CD4-positive, alpha-beta T cell (primary cell): ENCODE results near the gene FYCO1. TPM values are rescaled to one million over a fixed set of nuclear protein-coding genes. Genes with fewer than 3 reads are reported as not detected.

Experiments
- ATAC-seq: fragments of 200-7000 bp; cut with Tn5 transposase; one replicate; pipeline ENCODE4 v1.10.0; 2022; ENCODE audit warnings: mild to moderate bottlenecking; ENCODE audit not compliant: poor library complexity
- CTCF ChIA-PET: fragments of 350-600 bp; sonication (Branson Sonifier 250); formaldehyde crosslinking; loops from one replicate; lab custom pipeline; 2021; ENCODE audit warnings: antibody characterized with exemption, inconsistent platforms; lab: Charles Lee
- POLR2A ChIA-PET: fragments of 350-600 bp; sonication (Branson Sonifier 250); formaldehyde crosslinking; loops from one replicate; lab custom pipeline; 2021; ENCODE audit warnings: antibody characterized with exemption, inconsistent platforms; lab: Charles Lee
- DNase-seq, 14 experiments: peaks; one replicate each; pipeline ENCODE4 v3.0.0-alpha.2; 2013 to 2020; ENCODE audit warnings: mixed read lengths in 2 of 14
- H3K27ac ChIP-seq, 2 donors: one replicate each; pipeline versions ENCODE4 v1.5.1 to v1.7.0; 2013; ENCODE audit warnings: low read length in 2 of 2, low read depth in 1 of 2, mild to moderate bottlenecking in 1 of 2
- H3K27me3 ChIP-seq, 2 experiments: 1 replicate in 1 of 2; 2 replicates in 1 of 2; pipeline versions ENCODE4 v1.6.1 to v1.7.0; 2013; ENCODE audit warnings: low read length in 2 of 2, control low read depth in 1 of 2, mild to moderate bottlenecking in 1 of 2, moderate library complexity in 1 of 2; ENCODE audit not compliant: insufficient read depth in 2 of 2, control insufficient read depth in 1 of 2
- H3K36me3 ChIP-seq: one replicate; pipeline ENCODE4 v1.6.1; 2013; ENCODE audit warnings: low read length, control low read depth; ENCODE audit not compliant: insufficient read depth
- H3K4me1 ChIP-seq: one replicate; pipeline ENCODE4 v1.6.1; 2013; ENCODE audit warnings: low read length, control low read depth; ENCODE audit not compliant: insufficient read depth
- H3K4me3 ChIP-seq: one replicate; pipeline ENCODE4 v1.5.1; 2013; ENCODE audit warnings: mild to moderate bottlenecking, low read length, moderate library complexity
- H3K9me3 ChIP-seq, 2 experiments: 1 replicate in 1 of 2; 2 replicates in 1 of 2; pipeline versions ENCODE4 v1.6.1 to v1.7.0; 2013; ENCODE audit warnings: low read length in 2 of 2, mild to moderate bottlenecking in 2 of 2, control low read depth in 1 of 2, moderate library complexity in 1 of 2; ENCODE audit not compliant: control insufficient read depth in 1 of 2, insufficient read depth in 1 of 2
- H3K27ac Mint-ChIP-seq: one replicate; pipeline ENCODE4 v1.8.0; 2020; ENCODE audit warnings: mixed read lengths
- H3K27me3 Mint-ChIP-seq: one replicate; pipeline ENCODE4 v1.8.0; 2021; ENCODE audit warnings: mixed read lengths
- H3K36me3 Mint-ChIP-seq: one replicate; pipeline ENCODE4 v1.8.0; 2021; ENCODE audit warnings: low read depth, mixed read lengths
- H3K4me1 Mint-ChIP-seq: one replicate; pipeline ENCODE4 v1.8.0; 2021; ENCODE audit warnings: low read depth, mixed read lengths
- H3K4me3 Mint-ChIP-seq: one replicate; pipeline ENCODE4 v1.8.0; 2020; ENCODE audit warnings: mild to moderate bottlenecking, mixed read lengths
- H3K9me3 Mint-ChIP-seq: one replicate; pipeline ENCODE4 v1.8.0; 2020; ENCODE audit warnings: mixed read lengths
- CTCF ChIP-seq: fragments of 200-600 bp; IDR thresholded peaks from one replicate; pipeline ENCODE4 v1.8.0; 2022; ENCODE audit warnings: antibody characterized with exemption, mild to moderate bottlenecking
- intact Hi-C, 2 experiments: fragments of 100-400 bp; cut with DNase I in 1 of 2; cut with micrococcal nuclease in 1 of 2; formaldehyde crosslinking; loops; one replicate each; pipeline versions ENCODE4 v1.15.1 to v1.9.0; 2023 to 2025; cut with DNase I, micrococcal nuclease
- total RNA-seq, 174 experiments: library from RNA in 2 of 174; stranded (reverse) in 2 of 174; gene quantifications; one replicate each; pipeline ENCODE4 v1.2.3 and lab custom pipeline; 2021 to 2026

FYCO1 gene
- total RNA-seq, 2 experiments from 2014 or later: 17.4 to 20.1 TPM

- intact Hi-C loops: loop anchor here in 1 of 2 experiments (5.0 kb wide), 1 partner anchor 45 kb away; no protein-coding TSS in a partner anchor
- no peaks in the 10 kb centered on the region for H3K27me3 Mint-ChIP-seq
- Histone ChIP-seq H3K36me3 (peaks cover 60% of the 10 kb centered on the region), H3K27me3 (no peaks in the 10 kb centered on the region), H3K4me3 (no peak overlapping the region), H3K27ac (no peak overlapping the region), H3K9me3 (no peaks in the 10 kb centered on the region), H3K4me1 (peaks cover 87% of the 10 kb centered on the region)
- H3K4me3 Mint-ChIP-seq: no peak overlapping the region
- no peaks in the 10 kb centered on the region for H3K9me3 Mint-ChIP-seq
- H3K27ac Mint-ChIP-seq: no peak overlapping the region
- ATAC-seq (no peak), DNase-seq (no peak)
- peaks cover 77% of the 10 kb centered on the region for H3K36me3 Mint-ChIP-seq
- POLR2A ChIA-PET: interaction anchor here (1.1 kb wide), 1 partner anchor 9 kb away, joined by 3 read pairs; no protein-coding TSS in a partner anchor
- CTCF ChIA-PET: interaction anchor here (1.0 to 1.5 kb wide), 2 partner anchors 9 to 132 kb away, joined by 4 to 5 read pairs; no protein-coding TSS in a partner anchor
- peaks cover 92% of the 10 kb centered on the region for H3K4me1 Mint-ChIP-seq
- TF ChIP-seq CTCF: no peak
Measured at GRCh38 chr3:45947361-45947760, 48.3 kb downstream of the FYCO1 start.

GRCh38 chr3:45946875-45947274 lies 48.7 kb downstream of the FYCO1 start:
- ChIA-PET CTCF (interaction anchor here (1.0 to 1.5 kb wide), 2 partner anchors 8 to 132 kb away, joined by 4 to 5 read pairs; no protein-coding TSS in a partner anchor), POLR2A (interaction anchor here (1.1 kb wide), 1 partner anchor 8 kb away, joined by 3 read pairs; no protein-coding TSS in a partner anchor)
- no peak for DNase-seq
- Histone ChIP-seq H3K27ac (no peak overlapping the region), H3K36me3 (peaks cover 55% of the 10 kb centered on the region), H3K4me3 (no peak overlapping the region), H3K27me3 (no peaks in the 10 kb centered on the region), H3K4me1 (peaks cover 87% of the 10 kb centered on the region), H3K9me3 (no peaks in the 10 kb centered on the region)
- no peaks in the 10 kb centered on the region for H3K27me3 Mint-ChIP-seq
- TF ChIP-seq CTCF: no peak
- H3K9me3 Mint-ChIP-seq: no peaks in the 10 kb centered on the region
- no peak for ATAC-seq
- H3K36me3 Mint-ChIP-seq: peaks cover 72% of the 10 kb centered on the region
- no peak overlapping the region for H3K4me3 Mint-ChIP-seq
- peaks cover 92% of the 10 kb centered on the region for H3K4me1 Mint-ChIP-seq
- peak overlapping the region; percentile 45 for H3K27ac Mint-ChIP-seq
- intact Hi-C loops: loop anchor here in 1 of 2 experiments (5.0 kb wide), 1 partner anchor 45 kb away; no protein-coding TSS in a partner anchor

GRCh38 chr3:45946307-45946706 lies 49.3 kb downstream of the FYCO1 start:
- no peaks in the 10 kb centered on the region for H3K27me3 Mint-ChIP-seq
- Histone ChIP-seq H3K27me3 (no peaks in the 10 kb centered on the region), H3K4me3 (no peak overlapping the region), H3K27ac (no peak overlapping the region), H3K9me3 (no peaks in the 10 kb centered on the region), H3K36me3 (peaks cover 50% of the 10 kb centered on the region), H3K4me1 (peaks cover 82% of the 10 kb centered on the region)
- peak in 2 of 14 experiments; percentile 39 to 42 for DNase-seq
- no peak for ATAC-seq
- no peaks in the 10 kb centered on the region for H3K9me3 Mint-ChIP-seq
- no peak overlapping the region for H3K4me3 Mint-ChIP-seq
- POLR2A ChIA-PET: interaction anchor here (0.6 kb wide), 1 partner anchor 133 kb away, joined by 3 read pairs; no protein-coding TSS in a partner anchor
- peaks cover 89% of the 10 kb centered on the region for H3K4me1 Mint-ChIP-seq
- CTCF ChIA-PET: interaction anchor here (1.5 kb wide), 1 partner anchor 8 kb away, joined by 5 read pairs; no protein-coding TSS in a partner anchor
- peaks cover 67% of the 10 kb centered on the region for H3K36me3 Mint-ChIP-seq
- no peak for TF ChIP-seq CTCF
- peak overlapping the region; percentile 45 for H3K27ac Mint-ChIP-seq
- intact Hi-C loops: loop anchor here in 1 of 2 experiments (5.0 kb wide), 1 partner anchor 46 kb away; no protein-coding TSS in a partner anchor
